Large intestine (tissue), 3 donors: ENCODE results near the gene GPR32. TPM values are rescaled to one million over a fixed set of nuclear protein-coding genes. Genes with fewer than 3 reads are reported as not detected.
"Not testable (repeated sequence)": the region's sequence is repeated elsewhere in the genome, so short reads cannot be mapped to it uniquely, and the experiment has no call there.

ENCODE experiments used
- DNase-seq, 2 donors: peaks; one replicate each; pipeline versions ENCODE4 v3.0.0 to v3.0.0-alpha.2; 2013
- H3K27ac ChIP-seq: one replicate; pipeline ENCODE4 v1.5.1; 2013; ENCODE audit warnings: low read length
- H3K27me3 ChIP-seq: 2 replicates; pipeline ENCODE4 v1.6.1; 2013; ENCODE audit warnings: low read length; ENCODE audit not compliant: control insufficient read depth, insufficient read depth
- H3K36me3 ChIP-seq: 2 replicates; pipeline ENCODE4 v1.6.1; 2013; ENCODE audit warnings: low read length; ENCODE audit not compliant: control insufficient read depth, insufficient read depth
- H3K4me1 ChIP-seq: one replicate; pipeline ENCODE4 v1.6.1; 2013; ENCODE audit warnings: low read length; ENCODE audit not compliant: control insufficient read depth, insufficient read depth
- H3K4me3 ChIP-seq: one replicate; pipeline ENCODE4 v1.5.1; 2013; ENCODE audit warnings: low read length
- H3K9me3 ChIP-seq: one replicate; pipeline ENCODE4 v1.6.1; 2013; ENCODE audit warnings: mild to moderate bottlenecking, low read depth, low read length, moderate library complexity; ENCODE audit not compliant: control insufficient read depth
- WGBS: methylation state at CpG from one replicate; pipeline ENCODE4 v1.1.5; 2013; ENCODE audit warnings: low lambda C conversion rate; ENCODE audit not compliant: insufficient coverage; 5-methylcytosine and 5-hydroxymethylcytosine counted together
- polyA plus RNA-seq: library from polyadenylated mRNA; unstranded; fragments of 120-200 nt; gene quantifications from one replicate; pipeline ENCODE4 v1.2.1, GENCODE V29; 2013

GPR32 gene
- polyA plus RNA-seq, 1 donor, result not detected

DNA sequence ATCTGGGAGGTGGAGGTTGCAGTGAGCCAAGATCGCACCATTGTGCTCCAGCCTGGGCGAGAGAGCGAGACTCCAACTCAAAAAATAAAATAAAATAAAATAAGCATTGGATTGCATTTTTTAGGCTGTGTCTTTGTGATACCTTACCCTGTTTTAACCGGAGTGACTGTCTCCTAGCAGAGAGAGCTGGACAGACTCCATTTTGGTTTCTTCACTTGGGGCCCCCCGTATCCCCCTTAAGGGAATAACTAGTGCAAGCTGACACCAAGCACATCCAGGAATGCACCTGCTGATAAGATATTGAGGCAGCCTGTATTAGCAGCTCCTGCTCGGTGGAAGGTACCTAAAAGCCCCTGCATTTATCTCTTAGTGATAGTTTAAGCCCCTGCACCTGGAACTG is 20.8 kb upstream of the GPR32 start:
- H3K27me3 ChIP-seq, result no peaks in the 10 kb centered on the region
- no peaks in the 10 kb centered on the region for H3K36me3 ChIP-seq
- no peaks in the 10 kb centered on the region for H3K9me3 ChIP-seq
- no peaks in the 10 kb centered on the region for H3K4me1 ChIP-seq
- WGBS, result no CpG with 5 or more reads among the region's 6 CpGs
- DNase-seq, result no peak
- no peak overlapping the region for H3K4me3 ChIP-seq
- H3K27ac ChIP-seq, result no peak overlapping the region

DNA sequence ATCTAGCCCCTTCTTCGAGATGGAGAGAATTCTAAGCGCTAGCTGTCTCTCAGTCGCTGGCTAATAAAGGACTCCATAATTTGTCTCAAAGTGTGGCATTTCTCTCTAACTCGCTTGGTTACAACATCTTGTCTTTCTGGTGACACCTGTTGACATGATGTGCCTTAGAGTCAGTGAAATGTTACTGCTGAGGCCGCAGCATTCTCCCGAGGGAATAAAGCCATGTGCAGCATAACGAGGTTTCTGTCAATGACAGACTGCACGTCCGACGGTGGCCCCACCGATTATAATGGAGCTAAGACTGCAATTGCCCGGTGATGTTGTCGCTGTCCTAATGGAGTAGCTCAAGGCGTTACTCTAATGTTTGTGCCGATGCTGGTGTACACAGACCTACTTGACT is 20.3 kb upstream of the GPR32 start:
- no peaks in the 10 kb centered on the region for H3K9me3 ChIP-seq
- WGBS, result 20% methylated on average over 1 of the region's 15 CpGs
- no peak overlapping the region for H3K4me3 ChIP-seq
- no peaks in the 10 kb centered on the region for H3K27me3 ChIP-seq
- H3K4me1 ChIP-seq, result no peaks in the 10 kb centered on the region
- no peak overlapping the region for H3K27ac ChIP-seq
- no peaks in the 10 kb centered on the region for H3K36me3 ChIP-seq
- DNase-seq, result no peak

DNA sequence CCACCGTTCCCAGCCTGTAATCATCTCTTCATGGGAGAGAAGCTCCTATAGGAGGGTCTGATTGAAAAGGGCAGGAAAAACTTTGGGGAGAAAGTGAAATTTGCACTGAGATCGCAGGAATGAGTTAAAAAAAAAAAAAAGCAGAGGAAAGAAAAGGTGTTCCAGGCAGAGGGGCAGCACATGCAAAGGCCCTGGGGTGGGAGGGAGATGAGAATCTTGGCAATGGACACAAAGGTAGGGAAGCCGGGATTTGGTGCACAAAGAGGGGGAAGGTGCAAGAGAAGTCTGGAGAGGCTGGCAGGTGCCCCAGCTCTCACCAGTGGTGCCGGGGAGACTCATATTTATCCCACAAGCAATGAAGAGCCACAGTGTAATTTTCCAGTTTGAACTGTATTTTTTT is 16.4 kb upstream of the GPR32 start:
- no peaks in the 10 kb centered on the region for H3K4me1 ChIP-seq
- no peaks in the 10 kb centered on the region for H3K27me3 ChIP-seq
- no peaks in the 10 kb centered on the region for H3K9me3 ChIP-seq
- no peaks in the 10 kb centered on the region for H3K36me3 ChIP-seq
- H3K27ac ChIP-seq, result no peak overlapping the region
- no peak for DNase-seq
- H3K4me3 ChIP-seq, result no peak overlapping the region
- WGBS, result 73% methylated on average over 2 of the region's 4 CpGs

DNA sequence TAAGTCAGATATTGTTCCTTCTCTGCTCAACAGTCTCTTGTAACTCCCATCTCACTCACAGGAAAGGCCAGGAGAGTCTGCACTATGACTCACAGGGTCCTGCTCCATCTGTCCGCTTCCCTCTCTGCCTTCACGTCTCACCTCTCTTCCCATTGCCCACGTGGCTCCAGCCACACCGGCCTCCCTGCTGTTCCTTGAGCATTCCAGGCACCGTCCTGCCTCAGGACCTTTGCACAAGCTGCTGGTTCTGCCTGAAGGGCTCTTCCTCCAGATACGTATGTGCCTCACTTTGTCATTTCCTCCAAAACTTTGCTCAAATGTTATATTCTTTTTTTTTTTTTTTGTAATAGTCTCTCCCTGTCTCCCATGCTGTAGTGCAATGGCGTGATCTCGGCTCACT is 14.0 kb upstream of the GPR32 start:
- WGBS, result no CpG with 5 or more reads among the region's 8 CpGs
- not testable (repeated sequence) for H3K9me3 ChIP-seq, H3K27ac ChIP-seq, DNase-seq, H3K4me3 ChIP-seq, H3K4me1 ChIP-seq, H3K36me3 ChIP-seq, H3K27me3 ChIP-seq

DNA sequence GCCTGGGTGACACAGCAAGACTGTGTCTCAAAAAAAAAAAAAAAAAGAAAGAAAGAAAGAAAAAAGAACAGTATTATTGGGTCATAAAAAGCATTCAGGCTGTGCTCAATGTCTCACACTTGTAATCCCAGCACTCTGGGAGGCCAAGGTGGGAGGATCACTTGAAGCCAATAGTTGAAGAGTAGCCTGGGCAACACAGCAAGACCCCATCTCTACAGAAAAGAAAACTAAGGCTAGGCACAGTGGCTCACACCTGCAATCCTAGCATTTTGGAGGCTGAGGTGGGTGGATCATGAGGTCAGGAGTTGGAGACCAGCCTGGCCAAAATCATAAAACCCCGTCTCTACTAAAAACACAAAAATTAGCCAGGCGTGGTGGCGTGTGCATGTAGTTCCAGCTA is 12.6 kb upstream of the GPR32 start:
- H3K4me1 ChIP-seq, H3K36me3 ChIP-seq, H3K4me3 ChIP-seq, H3K27me3 ChIP-seq, DNase-seq, H3K9me3 ChIP-seq, H3K27ac ChIP-seq: not testable (repeated sequence)
- WGBS, result no CpG with 5 or more reads among the region's 3 CpGs

DNA sequence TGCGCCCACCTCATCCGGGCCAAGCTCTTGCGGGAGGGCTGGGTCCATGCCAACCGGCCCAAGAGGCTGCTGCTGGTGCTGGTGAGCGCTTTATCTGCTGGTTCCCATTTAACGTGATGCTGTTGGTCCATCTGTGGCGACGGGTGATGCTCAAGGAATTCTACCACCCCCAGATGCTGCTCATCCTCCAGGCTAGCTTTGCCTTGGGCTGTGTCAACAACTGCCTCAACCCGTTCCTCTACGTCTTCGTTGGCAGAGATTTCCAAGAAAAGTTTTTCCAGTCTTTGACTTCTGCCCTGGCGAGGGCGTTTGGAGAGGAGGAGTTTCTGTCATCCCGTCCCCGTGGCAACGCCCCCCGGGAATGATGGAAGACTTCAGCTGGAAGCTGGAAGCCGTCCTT is 11.2 kb upstream of the GPR32 start:
- H3K4me1 ChIP-seq, DNase-seq, H3K27ac ChIP-seq, H3K9me3 ChIP-seq, H3K36me3 ChIP-seq, H3K27me3 ChIP-seq, H3K4me3 ChIP-seq: not testable (repeated sequence)
- WGBS, result no CpG with 5 or more reads among the region's 18 CpGs

DNA sequence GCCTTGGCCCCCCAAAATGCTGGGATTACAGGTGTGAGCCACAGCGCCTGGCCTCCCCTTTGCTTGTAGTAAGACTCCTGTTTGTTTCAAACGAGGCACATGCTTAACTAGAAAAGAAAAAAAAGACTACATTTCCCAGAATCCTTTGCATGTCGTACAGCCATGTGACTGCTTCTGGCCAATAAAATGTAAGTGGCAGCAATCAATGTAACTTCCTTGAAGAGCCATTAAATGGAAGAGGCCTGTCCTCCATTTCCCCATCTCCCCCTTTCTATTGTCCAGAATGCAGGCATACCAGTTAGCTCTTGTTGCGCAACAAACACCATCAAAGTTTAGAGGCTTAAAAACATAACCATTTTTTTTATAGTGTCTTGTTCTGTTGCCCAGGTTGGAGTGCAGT is 10.4 kb upstream of the GPR32 start:
- WGBS, result no CpG with 5 or more reads among the region's 4 CpGs

DNA sequence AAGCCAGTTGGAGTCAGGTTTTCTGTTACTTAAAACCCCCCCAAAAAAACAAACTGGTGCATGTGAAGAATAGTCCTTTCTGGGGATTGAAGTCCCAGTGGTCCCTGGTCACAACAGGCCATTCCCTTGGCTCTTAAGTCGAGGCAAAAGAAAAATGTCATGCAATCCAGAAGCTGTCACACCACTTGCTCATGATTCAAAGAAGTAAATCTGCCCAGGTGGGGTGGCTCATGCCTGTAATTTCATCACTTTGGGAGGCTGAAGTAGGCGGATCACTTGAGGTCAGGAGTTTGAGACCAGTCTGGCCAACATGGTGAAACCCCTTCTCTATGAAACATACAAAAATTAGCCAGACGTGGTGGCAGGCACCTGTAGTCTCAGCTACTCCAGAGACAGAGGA is 8.8 kb upstream of the GPR32 start:
- H3K27ac ChIP-seq, H3K27me3 ChIP-seq, H3K4me1 ChIP-seq, H3K4me3 ChIP-seq, DNase-seq, H3K36me3 ChIP-seq, H3K9me3 ChIP-seq: not testable (repeated sequence)
- WGBS, result no CpG with 5 or more reads among the region's 3 CpGs

More for the DNA sequence above, 10.4 kb upstream of the GPR32 start:
- Histone ChIP-seq H3K4me3 (no peak overlapping the region), H3K27me3 (no peaks in the 10 kb centered on the region), H3K4me1 (no peaks in the 10 kb centered on the region), H3K9me3 (no peaks in the 10 kb centered on the region), H3K27ac (no peak overlapping the region), H3K36me3 (no peaks in the 10 kb centered on the region)
- DNase-seq, result no peak

DNA sequence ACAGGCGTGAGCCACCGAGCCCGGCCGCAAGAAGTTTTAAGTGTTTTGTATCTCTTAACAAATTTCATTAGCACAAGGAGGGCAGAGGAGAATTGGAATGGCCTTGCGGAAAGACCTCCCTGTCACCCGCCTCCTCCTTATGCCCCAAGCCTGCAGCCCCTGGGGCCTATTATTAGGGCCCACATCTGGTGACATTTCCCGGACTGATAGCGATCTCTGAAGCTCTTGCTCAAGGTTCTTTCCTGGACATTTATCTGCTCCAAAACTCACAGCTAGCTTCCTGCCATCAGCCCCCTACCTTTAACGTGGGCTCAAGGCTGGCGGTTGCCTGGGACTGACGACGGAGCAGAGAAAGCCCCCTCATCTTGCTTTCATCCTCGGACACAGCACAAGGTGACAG is 6.7 kb upstream of the GPR32 start:
- WGBS, result no CpG with 5 or more reads among the region's 13 CpGs
- H3K27me3 ChIP-seq, H3K4me1 ChIP-seq, H3K36me3 ChIP-seq, H3K27ac ChIP-seq, H3K9me3 ChIP-seq, DNase-seq, H3K4me3 ChIP-seq: not testable (repeated sequence)

DNA sequence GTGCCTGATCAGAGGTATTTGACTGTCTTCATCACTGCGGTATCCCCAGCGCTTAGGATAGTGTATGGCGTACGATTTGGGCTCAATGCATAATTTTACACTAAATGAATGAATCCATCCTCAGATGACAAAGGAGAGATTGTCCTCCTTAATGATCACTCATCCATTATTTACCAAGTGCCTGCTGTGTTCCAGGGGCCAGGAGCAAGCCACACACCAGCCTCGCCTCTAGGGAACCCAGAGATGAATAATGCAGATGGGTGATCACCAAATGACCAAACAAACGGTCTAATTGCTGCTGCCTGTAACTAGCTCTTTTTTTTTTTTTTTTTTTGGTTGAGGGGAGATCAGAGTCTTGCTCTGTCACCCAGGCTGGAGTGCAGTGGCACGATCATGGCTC is 5.9 kb upstream of the GPR32 start:
- DNase-seq, result no peak
- no peaks in the 10 kb centered on the region for H3K27me3 ChIP-seq
- H3K4me3 ChIP-seq, result no peak overlapping the region
- H3K9me3 ChIP-seq, result no peaks in the 10 kb centered on the region
- no peaks in the 10 kb centered on the region for H3K36me3 ChIP-seq
- H3K4me1 ChIP-seq, result no peaks in the 10 kb centered on the region
- H3K27ac ChIP-seq, result no peak overlapping the region
- no CpG with 5 or more reads among the region's 7 CpGs for WGBS

DNA sequence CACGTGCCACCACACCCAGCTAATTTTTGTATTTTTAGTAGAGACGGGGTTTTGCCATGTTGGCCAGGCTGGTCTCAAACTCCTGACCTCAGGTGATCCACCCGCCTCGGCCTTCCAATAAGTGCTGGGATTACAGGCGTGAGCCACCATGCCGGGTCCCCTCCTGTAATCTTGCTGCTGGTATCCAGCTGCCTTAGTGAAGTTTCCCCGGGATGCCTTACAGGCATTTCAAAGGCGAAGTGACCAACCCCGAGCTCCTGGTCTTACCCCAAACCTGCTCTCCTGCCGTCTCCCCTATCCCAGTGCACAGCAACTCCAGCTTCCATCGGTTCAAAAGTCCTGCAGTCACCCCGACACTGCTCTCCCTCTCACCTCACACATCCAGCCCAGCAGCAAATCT is 3.5 kb upstream of the GPR32 start:
- not testable (repeated sequence) for H3K27ac ChIP-seq, H3K36me3 ChIP-seq, H3K4me3 ChIP-seq, H3K27me3 ChIP-seq, H3K4me1 ChIP-seq, DNase-seq, H3K9me3 ChIP-seq
- WGBS, result no CpG with 5 or more reads among the region's 12 CpGs
